GM18868 (cell line): ENCODE results near the gene TM9SF3.

Experiments used
- ATAC-seq: cut with Tn5 transposase; IDR thresholded peaks from one replicate; pipeline ENCODE4 v1.9.1; 2021; ENCODE audit warnings: mild to moderate bottlenecking, moderate library complexity; ENCODE audit not compliant: unreplicated experiment

TM9SF3 gene

DNA sequence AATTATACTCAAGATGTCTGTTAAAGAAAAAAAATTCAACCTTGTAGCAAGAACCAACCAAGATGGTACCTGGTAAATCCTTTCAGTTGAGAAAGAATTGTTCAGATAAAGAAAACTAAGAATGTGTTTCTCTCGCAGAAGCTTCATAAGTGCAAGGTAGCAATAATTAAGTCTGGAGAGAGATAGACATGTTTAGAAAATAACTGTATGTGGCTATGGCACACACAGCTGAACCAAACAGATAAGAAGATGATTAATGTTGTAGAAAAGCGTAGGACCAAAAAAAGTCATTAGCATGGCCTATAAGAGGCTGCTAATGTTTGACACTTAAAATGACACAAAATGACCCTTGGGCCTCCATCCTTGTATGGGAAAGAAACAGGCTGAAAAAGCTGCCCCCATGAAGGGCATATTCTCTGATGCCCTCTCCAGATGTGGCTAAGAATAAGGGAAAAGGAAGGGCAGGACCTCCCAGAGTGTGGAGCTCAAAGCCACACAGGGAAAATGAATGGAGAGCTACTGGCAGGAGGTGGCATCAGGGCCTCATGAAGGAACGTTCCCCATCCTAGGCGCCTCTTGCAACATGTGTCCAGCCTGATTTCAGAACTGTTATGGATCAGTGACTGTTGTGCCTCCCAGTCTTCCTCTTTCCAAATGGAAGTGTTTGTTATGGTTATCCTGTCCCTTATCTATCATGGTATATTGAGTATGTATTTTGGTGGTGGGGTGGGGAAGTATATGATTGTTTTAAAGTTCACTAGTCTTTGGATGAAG lies 103.8 kb downstream of the TM9SF3 start:
- ATAC-seq, result no peak

DNA sequence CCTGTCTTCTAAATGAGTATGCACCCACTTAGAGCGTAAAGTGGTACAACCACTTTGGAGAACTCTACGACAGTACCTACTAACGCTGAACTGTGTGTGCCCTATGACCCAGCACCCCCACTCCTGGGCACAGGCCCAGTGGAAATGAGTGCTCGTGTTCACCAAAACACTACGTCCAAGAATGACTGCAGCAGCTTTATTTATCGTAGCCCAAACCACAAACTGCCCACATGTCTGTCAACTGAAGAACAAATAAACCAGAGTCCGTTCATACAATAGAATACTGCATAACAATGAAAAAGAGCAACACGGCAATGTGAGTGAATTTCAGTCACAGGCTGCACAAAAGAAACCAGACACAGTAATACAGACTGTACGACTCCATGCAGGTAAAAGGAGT lies 108.5 kb downstream of the TM9SF3 start:
- ATAC-seq, result no peak

DNA sequence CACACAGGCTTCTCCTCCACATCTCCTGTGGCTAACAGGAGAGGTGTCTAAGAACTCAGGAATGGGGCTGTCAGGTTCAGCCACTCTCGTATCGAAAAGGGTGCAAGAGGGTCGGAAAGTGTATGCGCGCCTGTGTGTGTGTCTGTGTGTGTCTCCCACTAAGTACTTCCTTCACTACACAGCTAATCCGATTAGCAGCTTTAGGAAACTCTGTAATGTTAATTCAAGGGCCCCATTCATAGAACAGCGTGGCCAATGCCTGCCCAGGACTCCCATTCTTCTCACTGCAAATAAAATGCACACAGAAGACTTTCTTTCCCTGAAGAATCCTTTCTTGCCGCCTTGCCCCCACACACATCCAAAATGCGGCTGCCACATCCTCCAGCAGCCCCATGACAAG lies 112.9 kb downstream of the TM9SF3 start:
- no peak for ATAC-seq

DNA sequence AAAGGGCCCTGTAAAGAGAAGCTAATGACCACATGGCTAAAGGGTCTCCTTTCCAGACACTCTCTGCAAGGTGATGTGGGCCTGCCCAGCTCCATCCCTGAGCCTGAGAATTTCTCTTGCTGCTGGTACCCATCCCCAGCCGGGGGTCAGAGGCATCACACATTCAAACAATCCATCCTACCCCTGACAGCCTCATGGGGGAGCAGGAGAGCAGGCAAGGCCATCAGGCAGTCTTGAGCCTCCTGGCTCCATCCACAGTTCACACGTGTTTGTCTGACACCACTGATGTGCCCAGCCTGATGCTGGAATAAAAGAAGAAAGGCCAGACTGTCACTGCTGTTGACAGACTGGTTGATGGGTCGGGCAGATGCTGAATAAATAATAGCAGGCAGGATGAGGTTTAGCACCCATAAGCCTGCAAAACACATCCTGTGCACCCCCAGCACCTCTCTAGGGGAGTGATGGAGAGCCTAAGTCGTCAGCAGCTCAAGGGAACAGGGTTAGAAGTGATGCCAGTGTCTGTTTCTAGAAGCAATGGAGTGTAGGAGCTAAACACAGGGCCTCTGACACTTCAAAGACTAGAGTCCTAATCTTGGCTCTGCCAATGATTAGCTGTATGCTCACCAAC lies 116.6 kb downstream of the TM9SF3 start:
- ATAC-seq, result peak; percentile 70

DNA sequence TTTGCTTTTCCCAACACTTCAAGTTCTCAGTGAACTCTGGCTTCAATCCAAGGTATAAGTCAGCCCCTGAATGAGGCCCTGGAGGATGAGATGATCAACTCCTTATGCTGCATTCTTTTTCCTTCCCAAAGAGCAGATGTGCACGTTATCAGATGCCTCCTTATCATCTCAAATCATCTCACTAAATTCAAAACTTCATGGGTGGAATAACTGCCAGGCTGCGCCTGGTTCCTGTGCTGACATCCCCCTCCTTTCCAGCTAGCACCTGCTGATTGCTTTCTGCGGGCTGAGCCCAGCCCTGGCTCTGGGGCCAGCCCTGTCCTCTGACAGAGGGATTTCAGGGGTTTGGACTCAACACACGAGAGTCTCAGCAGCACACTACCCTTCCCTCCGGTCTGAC lies 118.0 kb downstream of the TM9SF3 start:
- ATAC-seq, result no peak
